Stomach (tissue), 9 donors: Measurements from ENCODE around the gene COPS9. TPM values are rescaled to one million over a fixed set of nuclear protein-coding genes. Genes with fewer than 3 reads are reported as not detected.

Experiments
- DNase-seq, 2 donors: peaks; one replicate each; pipeline versions ENCODE4 v3.0.0 to v3.0.0-alpha.2; 2013 to 2019
- H3K27ac ChIP-seq, 5 donors: fragments of 200-600 bp in 4 of 5; sonication (generic) in 4 of 5; one replicate each; pipeline ENCODE4 v1.5.1; 2013 to 2019; ENCODE audit warnings: mild to moderate bottlenecking in 1 of 5, moderate library complexity in 1 of 5
- H3K27me3 ChIP-seq, 3 donors: fragments of 200-600 bp; sonication (generic); one replicate each; pipeline ENCODE4 v1.5.1; 2017 to 2019; ENCODE audit warnings: mixed run types in 1 of 3
- H3K36me3 ChIP-seq, 4 donors: fragments of 200-600 bp; sonication (generic); 1 replicate in 3 of 4; 2 replicates in 1 of 4; pipeline ENCODE4 v1.5.1; 2016 to 2019
- H3K4me1 ChIP-seq, 4 donors: fragments of 200-600 bp; sonication (generic); one replicate each; pipeline ENCODE4 v1.5.1; 2016 to 2019
- H3K4me3 ChIP-seq, 4 donors: fragments of 200-600 bp; sonication (generic) in 3 of 4; one replicate each; pipeline ENCODE4 v1.5.1; 2016 to 2019; ENCODE audit warnings: mild to moderate bottlenecking in 1 of 4
- H3K9me3 ChIP-seq, 4 donors: fragments of 200-600 bp; sonication (generic); one replicate each; pipeline ENCODE4 v1.5.1; 2016 to 2019
- CTCF ChIP-seq, 7 experiments: fragments of 450-650 bp in 4 of 7; fragments of 200-600 bp in 3 of 7; sonication (generic) in 3 of 7; IDR thresholded peaks; one replicate each; pipeline ENCODE4 v1.5.1; 2016 to 2019; ENCODE audit warnings: antibody characterized with exemption in 7 of 7, control low read depth in 2 of 7, mild to moderate bottlenecking in 1 of 7
- EP300 ChIP-seq: sonication (generic); formaldehyde crosslinking; IDR thresholded peaks from one replicate; pipeline ENCODE4 v1.6.1; 2017; ENCODE audit warnings: antibody characterized with exemption
- POLR2A ChIP-seq, 4 donors: fragments of 450-650 bp; IDR thresholded peaks; one replicate each; pipeline ENCODE4 v1.6.1; 2016; ENCODE audit warnings: antibody characterized with exemption in 4 of 4, control low read depth in 2 of 4, mild to moderate bottlenecking in 1 of 4, moderate library complexity in 1 of 4
- POLR2AphosphoS5 ChIP-seq, 3 donors: sonication (generic); formaldehyde crosslinking; IDR thresholded peaks; one replicate each; pipeline ENCODE4 v1.6.1; 2016; ENCODE audit warnings: antibody characterized with exemption in 3 of 3
- WGBS, 5 donors: extraction: QIAGEN DNeasy Blood & Tissue Kit in 3 of 5; methylation state at CpG; one replicate each; pipeline versions ENCODE4 v1.1.5 to v1.1.7; 2013 to 2018; 5-methylcytosine and 5-hydroxymethylcytosine counted together
- intact Hi-C: fragments of 100-400 bp; cut with DNase I; formaldehyde crosslinking; loops from one replicate; pipeline ENCODE4 v1.15.1; 2023; ENCODE audit warnings: low total_unique reads
- polyA plus RNA-seq, 3 donors: library from polyadenylated mRNA; stranded (reverse); fragments of 200-250 nt; gene quantifications; one replicate each; pipeline ENCODE4 v1.2.3, GENCODE V29; 2013
- total RNA-seq, 5 donors: library from RNA; depleted of rRNA; stranded (reverse); fragments of >200 nt; gene quantifications; one replicate each; pipeline versions ENCODE4 v1.1.0 to v1.2.3, GENCODE V29; 2014 to 2016
- donor health status: healthy with polysubstance abuse.
- donor health status: Bipolar disorder and iron deficiency.
- donor health status: healthy.

COPS9 gene
- total and polyA plus RNA-seq, 8 donors = 40.6 to 582 (median 136) TPM

- no peaks in the 10 kb centered on the region for H3K36me3 ChIP-seq
- intact Hi-C loops = no loop called here
- H3K9me3 ChIP-seq = no peaks in the 10 kb centered on the region
- TF ChIP-seq POLR2A (IDR thresholded peaks at IDR 0.05) (no peak), CTCF (IDR thresholded peaks at IDR 0.05) (no peak), POLR2AphosphoS5 (IDR thresholded peaks at IDR 0.05) (no peak), EP300 (no peak)
- 77 to 83% (median 78%) methylated on average over 9 to 11 of the region's 11 CpGs for WGBS, 5 donors
- H3K27ac ChIP-seq = no peak overlapping the region
- no peak overlapping the region for H3K4me3 ChIP-seq
- no peak for DNase-seq
- H3K27me3 ChIP-seq = peaks cover 0 to 60% (median 18%) of the 10 kb centered on the region in 3 donors
- no peaks in the 10 kb centered on the region for H3K4me1 ChIP-seq
Observed at GRCh38 chr2:240179186-240179815, 43.2 kb upstream of the COPS9 start.

GRCh38 chr2:240178564-240178963, 42.5 kb upstream of the COPS9 start:
- DNase-seq = no peak
- no peaks in the 10 kb centered on the region for H3K9me3 ChIP-seq
- no peak overlapping the region for H3K27ac ChIP-seq
- WGBS, 5 donors = 61 to 85% (median 79%) methylated on average over 3 of the region's 3 CpGs
- no peaks in the 10 kb centered on the region for H3K36me3 ChIP-seq
- TF ChIP-seq POLR2A (IDR thresholded peaks at IDR 0.05) (no peak), CTCF (IDR thresholded peaks at IDR 0.05) (no peak), POLR2AphosphoS5 (IDR thresholded peaks at IDR 0.05) (no peak), EP300 (no peak)
- no peaks in the 10 kb centered on the region for H3K4me1 ChIP-seq
- no peak overlapping the region for H3K4me3 ChIP-seq
- intact Hi-C loops = no loop called here
- peaks cover 0 to 66% (median 15%) of the 10 kb centered on the region in 3 donors for H3K27me3 ChIP-seq

- DNase-seq = no peak
- 63 to 75% (median 65%) methylated on average over 7 of the region's 7 CpGs for WGBS, 5 donors
- intact Hi-C loops = no loop called here
- TF ChIP-seq CTCF (IDR thresholded peaks at IDR 0.05) (no peak), POLR2AphosphoS5 (IDR thresholded peaks at IDR 0.05) (no peak), EP300 (no peak), POLR2A (IDR thresholded peaks at IDR 0.05) (no peak)
- Histone ChIP-seq H3K27ac (no peak overlapping the region), H3K4me1 (peaks cover 0 to 12% (median 9%) of the 10 kb centered on the region in 4 donors), H3K9me3 (no peaks in the 10 kb centered on the region), H3K27me3 (peaks cover 0 to 39% (median 13%) of the 10 kb centered on the region in 3 donors), H3K36me3 (no peaks in the 10 kb centered on the region), H3K4me3 (no peak overlapping the region)
Observed at GRCh38 chr2:240174496-240174895, 38.4 kb upstream of the COPS9 start.

- intact Hi-C loops = no loop called here
- no peak for DNase-seq
- Histone ChIP-seq H3K27me3 (peaks cover 0 to 40% (median 11%) of the 10 kb centered on the region in 3 donors), H3K4me3 (no peak overlapping the region), H3K36me3 (no peaks in the 10 kb centered on the region), H3K4me1 (peaks cover 0 to 12% (median 9%) of the 10 kb centered on the region in 4 donors), H3K9me3 (no peaks in the 10 kb centered on the region), H3K27ac (no peak overlapping the region)
- TF ChIP-seq POLR2A (IDR thresholded peaks at IDR 0.05) = no peak
- no peak for TF ChIP-seq CTCF (IDR thresholded peaks at IDR 0.05)
- TF ChIP-seq POLR2AphosphoS5 (IDR thresholded peaks at IDR 0.05) = no peak
- TF ChIP-seq EP300 = no peak
- 67 to 83% (median 76%) methylated on average over 13 of the region's 13 CpGs for WGBS, 5 donors
Observed at GRCh38 chr2:240172071-240172895, 36.2 kb upstream of the COPS9 start.
